CD4-positive, alpha-beta T cell (primary cell): ENCODE data around the gene ZNF132. TPM values are rescaled to one million over a fixed set of nuclear protein-coding genes. Genes with fewer than 3 reads are reported as not detected.

ENCODE experiments used
- ATAC-seq: fragments of 200-7000 bp; cut with Tn5 transposase; one replicate; pipeline ENCODE4 v1.10.0; 2022; ENCODE audit warnings: mild to moderate bottlenecking; ENCODE audit not compliant: poor library complexity
- CTCF ChIA-PET: fragments of 350-600 bp; sonication (Branson Sonifier 250); formaldehyde crosslinking; loops from one replicate; lab custom pipeline; 2021; ENCODE audit warnings: antibody characterized with exemption, inconsistent platforms; lab: Charles Lee
- POLR2A ChIA-PET: fragments of 350-600 bp; sonication (Branson Sonifier 250); formaldehyde crosslinking; loops from one replicate; lab custom pipeline; 2021; ENCODE audit warnings: antibody characterized with exemption, inconsistent platforms; lab: Charles Lee
- DNase-seq, 14 experiments: peaks; one replicate each; pipeline ENCODE4 v3.0.0-alpha.2; 2013 to 2020; ENCODE audit warnings: mixed read lengths in 2 of 14
- H3K27ac ChIP-seq, 2 donors: one replicate each; pipeline versions ENCODE4 v1.5.1 to v1.7.0; 2013; ENCODE audit warnings: low read length in 2 of 2, low read depth in 1 of 2, mild to moderate bottlenecking in 1 of 2
- H3K27me3 ChIP-seq, 2 experiments: 1 replicate in 1 of 2; 2 replicates in 1 of 2; pipeline versions ENCODE4 v1.6.1 to v1.7.0; 2013; ENCODE audit warnings: low read length in 2 of 2, control low read depth in 1 of 2, mild to moderate bottlenecking in 1 of 2, moderate library complexity in 1 of 2; ENCODE audit not compliant: insufficient read depth in 2 of 2, control insufficient read depth in 1 of 2
- H3K36me3 ChIP-seq: one replicate; pipeline ENCODE4 v1.6.1; 2013; ENCODE audit warnings: low read length, control low read depth; ENCODE audit not compliant: insufficient read depth
- H3K4me1 ChIP-seq: one replicate; pipeline ENCODE4 v1.6.1; 2013; ENCODE audit warnings: low read length, control low read depth; ENCODE audit not compliant: insufficient read depth
- H3K4me3 ChIP-seq: one replicate; pipeline ENCODE4 v1.5.1; 2013; ENCODE audit warnings: mild to moderate bottlenecking, low read length, moderate library complexity
- H3K9me3 ChIP-seq, 2 experiments: 1 replicate in 1 of 2; 2 replicates in 1 of 2; pipeline versions ENCODE4 v1.6.1 to v1.7.0; 2013; ENCODE audit warnings: low read length in 2 of 2, mild to moderate bottlenecking in 2 of 2, control low read depth in 1 of 2, moderate library complexity in 1 of 2; ENCODE audit not compliant: control insufficient read depth in 1 of 2, insufficient read depth in 1 of 2
- H3K27ac Mint-ChIP-seq: one replicate; pipeline ENCODE4 v1.8.0; 2020; ENCODE audit warnings: mixed read lengths
- H3K27me3 Mint-ChIP-seq: one replicate; pipeline ENCODE4 v1.8.0; 2021; ENCODE audit warnings: mixed read lengths
- H3K36me3 Mint-ChIP-seq: one replicate; pipeline ENCODE4 v1.8.0; 2021; ENCODE audit warnings: low read depth, mixed read lengths
- H3K4me1 Mint-ChIP-seq: one replicate; pipeline ENCODE4 v1.8.0; 2021; ENCODE audit warnings: low read depth, mixed read lengths
- H3K4me3 Mint-ChIP-seq: one replicate; pipeline ENCODE4 v1.8.0; 2020; ENCODE audit warnings: mild to moderate bottlenecking, mixed read lengths
- H3K9me3 Mint-ChIP-seq: one replicate; pipeline ENCODE4 v1.8.0; 2020; ENCODE audit warnings: mixed read lengths
- intact Hi-C, 2 experiments: fragments of 100-400 bp; cut with DNase I in 1 of 2; cut with micrococcal nuclease in 1 of 2; formaldehyde crosslinking; loops; one replicate each; pipeline versions ENCODE4 v1.15.1 to v1.9.0; 2023 to 2025; cut with DNase I, micrococcal nuclease
- total RNA-seq, 174 experiments: library from RNA in 2 of 174; stranded (reverse) in 2 of 174; gene quantifications; one replicate each; pipeline ENCODE4 v1.2.3 and lab custom pipeline; 2021 to 2026
- TF ChIP-seq, protein P1 (sequence below): fragments of 200-600 bp; IDR thresholded peaks from one replicate; pipeline ENCODE4 v1.8.0; 2022; ENCODE audit warnings: antibody characterized with exemption, mild to moderate bottlenecking

The ZNF132 gene
- total RNA-seq, 2 experiments from 2014 or later, result 1.0 to 1.4 TPM

DNA sequence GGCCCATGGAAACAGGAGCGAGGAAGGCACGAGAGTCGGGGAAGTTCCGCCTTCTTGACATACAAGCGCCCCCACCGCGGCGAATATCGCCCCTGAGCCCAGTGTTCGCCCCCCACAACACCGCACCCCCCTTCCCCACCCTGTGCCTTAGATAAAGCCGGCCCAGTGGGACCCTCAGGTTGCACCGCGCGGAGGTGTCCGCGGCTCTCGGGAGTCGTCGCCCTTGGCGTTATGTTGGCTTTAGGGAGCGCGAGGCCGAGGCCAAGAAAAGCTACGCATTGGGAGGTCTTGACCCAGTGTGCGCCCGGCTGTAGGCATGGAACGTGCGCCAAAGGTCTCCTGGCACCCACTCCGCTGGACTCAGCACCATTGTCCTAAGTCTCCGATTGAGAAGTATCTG, 603 bp upstream of the ZNF132 start:
- peak in 2 of 14 experiments; percentile 5 to 10 for DNase-seq
- H3K36me3 Mint-ChIP-seq, result peaks cover 46% of the 10 kb centered on the region
- peaks cover 15% of the 10 kb centered on the region for H3K27me3 Mint-ChIP-seq
- Histone ChIP-seq H3K9me3 (peaks cover 25 to 49% of the 10 kb centered on the region in 2 experiments), H3K27ac (peak overlapping the region; percentile 68 to 77), H3K27me3 (no peaks in the 10 kb centered on the region), H3K4me3 (peak overlapping the region; percentile 62), H3K4me1 (peaks cover 23% of the 10 kb centered on the region), H3K36me3 (peaks cover 15% of the 10 kb centered on the region)
- H3K27ac Mint-ChIP-seq, result peak overlapping the region; percentile 88
- intact Hi-C loops, result loop anchor here (1.0 to 5.0 kb wide), 10 partner anchors 11 to 113 kb away; partner anchors contain the start of genes RPS5 (in 2 of the 2), ZNF324B (in 2 of the 2), ZNF446 (in 2 of the 2) and ZNF584 (in 2 of the 2)
- peak overlapping the region; percentile 97 for H3K4me3 Mint-ChIP-seq
- CTCF ChIA-PET, result interaction anchor here (0.6 to 1.6 kb wide), 2 partner anchors 9 to 32 kb away, joined by 3 to 6 read pairs; partner anchors contain the start of gene ZNF584
- H3K9me3 Mint-ChIP-seq, result peaks cover 19% of the 10 kb centered on the region
- H3K4me1 Mint-ChIP-seq, result peaks cover 27% of the 10 kb centered on the region
- no peak for ATAC-seq
- TF ChIP-seq, protein P1, sequence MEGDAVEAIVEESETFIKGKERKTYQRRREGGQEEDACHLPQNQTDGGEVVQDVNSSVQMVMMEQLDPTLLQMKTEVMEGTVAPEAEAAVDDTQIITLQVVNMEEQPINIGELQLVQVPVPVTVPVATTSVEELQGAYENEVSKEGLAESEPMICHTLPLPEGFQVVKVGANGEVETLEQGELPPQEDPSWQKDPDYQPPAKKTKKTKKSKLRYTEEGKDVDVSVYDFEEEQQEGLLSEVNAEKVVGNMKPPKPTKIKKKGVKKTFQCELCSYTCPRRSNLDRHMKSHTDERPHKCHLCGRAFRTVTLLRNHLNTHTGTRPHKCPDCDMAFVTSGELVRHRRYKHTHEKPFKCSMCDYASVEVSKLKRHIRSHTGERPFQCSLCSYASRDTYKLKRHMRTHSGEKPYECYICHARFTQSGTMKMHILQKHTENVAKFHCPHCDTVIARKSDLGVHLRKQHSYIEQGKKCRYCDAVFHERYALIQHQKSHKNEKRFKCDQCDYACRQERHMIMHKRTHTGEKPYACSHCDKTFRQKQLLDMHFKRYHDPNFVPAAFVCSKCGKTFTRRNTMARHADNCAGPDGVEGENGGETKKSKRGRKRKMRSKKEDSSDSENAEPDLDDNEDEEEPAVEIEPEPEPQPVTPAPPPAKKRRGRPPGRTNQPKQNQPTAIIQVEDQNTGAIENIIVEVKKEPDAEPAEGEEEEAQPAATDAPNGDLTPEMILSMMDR, result no peak
- POLR2A ChIA-PET, result interaction anchor here (1.0 to 2.1 kb wide), 10 partner anchors 11 to 136 kb away, joined by 3 to 24 read pairs (median 3); partner anchors contain the start of genes TRIM28, ZNF324B, ZNF446 and ZNF497

DNA sequence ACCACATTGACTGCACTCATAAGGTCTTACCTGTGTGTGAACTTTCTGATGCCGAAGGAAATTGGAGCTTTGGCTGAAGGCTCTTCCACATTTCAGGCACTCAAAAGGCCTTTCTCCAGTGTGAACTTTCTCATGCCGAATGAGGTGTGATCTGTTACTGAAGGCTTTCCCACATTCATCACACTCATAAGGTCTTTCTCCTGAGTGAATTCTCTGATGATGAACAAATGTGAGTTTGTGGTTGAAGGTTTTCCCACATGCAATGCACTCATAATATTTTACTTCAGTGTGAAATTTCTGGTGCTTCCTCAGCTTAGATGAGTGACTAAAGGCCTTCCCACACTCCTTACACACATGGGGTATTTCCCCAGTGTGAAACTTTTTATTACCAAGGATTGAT, 5.7 kb downstream of the ZNF132 start:
- Mint-ChIP-seq H3K4me3 (no peak overlapping the region), H3K36me3 (peaks cover 91% of the 10 kb centered on the region), H3K27ac (no peak overlapping the region), H3K4me1 (peaks cover 14% of the 10 kb centered on the region), H3K27me3 (no peaks in the 10 kb centered on the region), H3K9me3 (peaks cover 26% of the 10 kb centered on the region)
- intact Hi-C loops, result no loop called here
- ChIA-PET CTCF (no interaction called here), POLR2A (no interaction called here)
- DNase-seq (no peak), ATAC-seq (no peak)
- Histone ChIP-seq H3K9me3 (peaks cover 59 to 86% of the 10 kb centered on the region in 2 experiments), H3K27ac (no peak overlapping the region), H3K4me3 (no peak overlapping the region), H3K36me3 (peaks cover 31% of the 10 kb centered on the region), H3K27me3 (no peaks in the 10 kb centered on the region), H3K4me1 (peaks cover 7% of the 10 kb centered on the region)
- TF ChIP-seq, protein P1, result no peak

DNA sequence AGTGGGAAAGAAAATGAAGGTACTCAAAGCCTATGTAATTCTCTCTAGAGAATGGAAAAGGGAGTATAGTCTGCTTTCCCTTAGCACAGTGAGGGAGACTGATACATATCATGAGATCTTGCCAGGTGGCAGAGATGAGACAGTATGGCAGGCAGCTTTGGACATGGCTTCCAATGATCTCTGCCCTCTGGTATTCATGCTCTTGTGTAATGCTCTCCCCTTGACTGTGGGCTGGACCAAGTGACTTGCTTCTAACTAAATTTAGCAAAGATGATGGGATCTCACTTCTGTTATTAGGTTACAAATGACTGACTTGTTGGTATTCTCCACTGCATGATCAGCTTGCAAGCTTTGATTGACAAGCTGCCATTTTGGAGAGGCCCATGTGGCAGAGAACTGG, 10.2 kb downstream of the ZNF132 start:
- CTCF ChIA-PET, result no interaction called here
- POLR2A ChIA-PET, result interaction anchor here (1.7 kb wide), 1 partner anchor 22 kb away, joined by 3 read pairs; the partner anchor contains the start of gene ZNF324B
- ATAC-seq, result no peak
- Histone ChIP-seq H3K4me3 (no peak overlapping the region), H3K27ac (no peak overlapping the region), H3K36me3 (peaks cover 9% of the 10 kb centered on the region), H3K27me3 (no peaks in the 10 kb centered on the region), H3K9me3 (peaks cover 46 to 68% of the 10 kb centered on the region in 2 experiments), H3K4me1 (no peaks in the 10 kb centered on the region)
- Mint-ChIP-seq H3K27me3 (no peaks in the 10 kb centered on the region), H3K9me3 (peaks cover 17% of the 10 kb centered on the region), H3K4me3 (no peak overlapping the region), H3K4me1 (no peaks in the 10 kb centered on the region), H3K27ac (no peak overlapping the region), H3K36me3 (peaks cover 50% of the 10 kb centered on the region)
- intact Hi-C loops, result no loop called here
- no peak for DNase-seq
- TF ChIP-seq, protein P1, result no peak
